Ascending aorta (tissue), 2 donors: ENCODE measurements around the gene STXBP2. TPM values are rescaled to one million over a fixed set of nuclear protein-coding genes. Genes with fewer than 3 reads are reported as not detected.
A peak's percentile ranks its signal among the peaks of the same experiment; 100 is the strongest.

Experiments
- DNase-seq, 2 donors: peaks; one replicate each; pipeline ENCODE4 v3.0.0-alpha.2; 2019; ENCODE audit warnings: low spot score in 2 of 2
- H3K27ac ChIP-seq, 2 donors: fragments of 200-600 bp; sonication (generic); one replicate each; pipeline ENCODE4 v1.5.1; 2016 to 2017; ENCODE audit warnings: mild to moderate bottlenecking in 1 of 2
- H3K27me3 ChIP-seq: fragments of 200-600 bp; sonication (generic); one replicate; pipeline ENCODE4 v1.5.1; 2017
- H3K36me3 ChIP-seq, 2 donors: fragments of 200-600 bp; sonication (generic); one replicate each; pipeline ENCODE4 v1.5.1; 2016
- H3K4me1 ChIP-seq, 2 donors: fragments of 200-600 bp; sonication (generic); one replicate each; pipeline ENCODE4 v1.5.1; 2016 to 2017; ENCODE audit warnings: mild to moderate bottlenecking in 1 of 2
- H3K4me3 ChIP-seq, 2 donors: fragments of 200-600 bp; sonication (generic); one replicate each; pipeline ENCODE4 v1.5.1; 2016 to 2017; ENCODE audit warnings: mild to moderate bottlenecking in 1 of 2
- H3K9me3 ChIP-seq, 2 donors: fragments of 200-600 bp; sonication (generic); one replicate each; pipeline ENCODE4 v1.5.1; 2016
- CTCF ChIP-seq, 3 experiments: fragments of 200-600 bp in 2 of 3; fragments of 450-650 bp in 1 of 3; sonication (generic) in 2 of 3; IDR thresholded peaks; one replicate each; pipeline ENCODE4 v1.5.1; 2016 to 2019; ENCODE audit warnings: antibody characterized with exemption in 3 of 3, mild to moderate bottlenecking in 1 of 3, moderate library complexity in 1 of 3
- intact Hi-C: fragments of 100-400 bp; cut with DNase I; formaldehyde crosslinking; loops from one replicate; pipeline ENCODE4 v1.15.1; 2023
- total RNA-seq: library from RNA; depleted of rRNA; stranded (reverse); fragments of >200 nt; gene quantifications from one replicate; pipeline ENCODE4 v1.1.0, GENCODE V29; 2016

Gene STXBP2
- total RNA-seq, 1 donor from 2014 or later, result 26.6 TPM

GRCh38 chr19:7647156-7647555 lies 10.2 kb downstream of the STXBP2 start:
- no peak for TF ChIP-seq CTCF (IDR thresholded peaks at IDR 0.05)
- intact Hi-C loops, result no loop called here
- no peak for DNase-seq

GRCh38 chr19:7648265-7649014 lies 11.5 kb downstream of the STXBP2 start:
- H3K27me3 ChIP-seq, result no peaks in the 10 kb centered on the region
- no peaks in the 10 kb centered on the region for H3K36me3 ChIP-seq
- no peaks in the 10 kb centered on the region for H3K9me3 ChIP-seq
- no peak overlapping the region for H3K27ac ChIP-seq
- no peak for DNase-seq
- H3K4me1 ChIP-seq, result peaks cover 0 to 4% of the 10 kb centered on the region in 2 donors
- no peak overlapping the region for H3K4me3 ChIP-seq
- intact Hi-C loops, result no loop called here
- no peak for TF ChIP-seq CTCF (IDR thresholded peaks at IDR 0.05)

More at GRCh38 chr19:7647156-7647555, 10.2 kb downstream of the STXBP2 start:
- no peaks in the 10 kb centered on the region for H3K36me3 ChIP-seq
- no peaks in the 10 kb centered on the region for H3K27me3 ChIP-seq
- H3K9me3 ChIP-seq, result no peaks in the 10 kb centered on the region
- H3K27ac ChIP-seq, result no peak overlapping the region
- peaks cover 0 to 3% of the 10 kb centered on the region in 2 donors for H3K4me1 ChIP-seq
- no peak overlapping the region for H3K4me3 ChIP-seq

- TF ChIP-seq CTCF (IDR thresholded peaks at IDR 0.05), result no peak
- H3K27me3 ChIP-seq, result no peaks in the 10 kb centered on the region
- no peaks in the 10 kb centered on the region for H3K9me3 ChIP-seq
- H3K27ac ChIP-seq, result no peak overlapping the region
- H3K36me3 ChIP-seq, result no peaks in the 10 kb centered on the region
- no peak for DNase-seq
- intact Hi-C loops, result no loop called here
- peaks cover 0 to 4% of the 10 kb centered on the region in 2 donors for H3K4me1 ChIP-seq
- no peak overlapping the region for H3K4me3 ChIP-seq
Observed at GRCh38 chr19:7650148-7650547, 13.2 kb downstream of the STXBP2 start.

- peak in 1 of 2 donors; percentile 87 for DNase-seq
- no peaks in the 10 kb centered on the region for H3K27me3 ChIP-seq
- H3K9me3 ChIP-seq, result no peaks in the 10 kb centered on the region
- intact Hi-C loops, result loop anchor here (1.0 to 2.0 kb wide), 2 partner anchors 28 to 145 kb away; partner anchors contain the start of gene TRAPPC5
- no peaks in the 10 kb centered on the region for H3K36me3 ChIP-seq
- H3K27ac ChIP-seq, result no peak overlapping the region
- peak; percentile 93 to 98 (median 94) for TF ChIP-seq CTCF (IDR thresholded peaks at IDR 0.05)
- H3K4me3 ChIP-seq, result no peak overlapping the region
- H3K4me1 ChIP-seq, result peaks cover 0 to 4% of the 10 kb centered on the region in 2 donors
Observed at GRCh38 chr19:7652061-7652641, 15.2 kb downstream of the STXBP2 start.

GRCh38 chr19:7654401-7654800 lies 17.5 kb downstream of the STXBP2 start:
- TF ChIP-seq CTCF (IDR thresholded peaks at IDR 0.05), result no peak
- no peak overlapping the region for H3K27ac ChIP-seq
- no peak for DNase-seq
- no peaks in the 10 kb centered on the region for H3K27me3 ChIP-seq
- H3K4me1 ChIP-seq, result peaks cover 0 to 4% of the 10 kb centered on the region in 2 donors
- no peaks in the 10 kb centered on the region for H3K36me3 ChIP-seq
- H3K4me3 ChIP-seq, result no peak overlapping the region
- intact Hi-C loops, result no loop called here
- no peaks in the 10 kb centered on the region for H3K9me3 ChIP-seq
